HepG2 (cell line): ENCODE measurements around the gene FAM219B. TPM values are rescaled to one million over a fixed set of nuclear protein-coding genes. Genes with fewer than 3 reads are reported as not detected.

ENCODE experiments used
- ARID4A ChIP-seq: sonication (generic); formaldehyde crosslinking; IDR thresholded peaks from 2 replicates; pipeline ENCODE4 v1.5.0; 2020; ENCODE audit warnings: mild to moderate bottlenecking, missing genetic modification reagents, borderline replicate concordance
- CREB3 ChIP-seq: sonication (generic); formaldehyde crosslinking; IDR thresholded peaks from 2 replicates; pipeline ENCODE4 v1.5.0; 2020; ENCODE audit warnings: missing genetic modification reagents
- GABPB1 ChIP-seq: IDR thresholded peaks from 2 replicates; pipeline ENCODE4 v1.6.1; 2016; ENCODE audit warnings: mild to moderate bottlenecking, missing genetic modification reagents, moderate library complexity, missing compliant biosample characterization
- GATAD1 ChIP-seq: IDR thresholded peaks from 2 replicates; pipeline ENCODE4 v1.6.1; 2016; ENCODE audit warnings: missing genetic modification reagents, missing compliant biosample characterization
- IRF2 ChIP-seq: IDR thresholded peaks from 2 replicates; pipeline ENCODE4 v1.6.1; 2018; ENCODE audit warnings: missing genetic modification reagents, missing compliant biosample characterization
- KDM5A ChIP-seq: fragments of 200-600 bp; sonication (generic); IDR thresholded peaks from 2 replicates; pipeline ENCODE4 v1.7.0; 2018; ENCODE audit warnings: antibody characterized with exemption, mild to moderate bottlenecking, low read length, borderline replicate concordance
- MEIS1 ChIP-seq: sonication (generic); formaldehyde crosslinking; IDR thresholded peaks from 2 replicates; pipeline ENCODE4 v1.9.0; 2021; ENCODE audit warnings: mild to moderate bottlenecking, missing genetic modification reagents, moderate library complexity, borderline replicate concordance
- MTA1 ChIP-seq: sonication (generic); formaldehyde crosslinking; IDR thresholded peaks from 2 replicates; pipeline ENCODE4 v1.4.0; 2020; ENCODE audit warnings: missing genetic modification reagents, mild to moderate bottlenecking, borderline replicate concordance
- MYPOP ChIP-seq: sonication (generic); formaldehyde crosslinking; IDR thresholded peaks from 2 replicates; pipeline ENCODE4 v1.8.1; 2023; ENCODE audit warnings: mild to moderate bottlenecking, moderate library complexity, missing genetic modification reagents
- PBX2 ChIP-seq: IDR thresholded peaks from 2 replicates; pipeline ENCODE4 v1.6.1; 2016; ENCODE audit warnings: control low read depth
- POGK ChIP-seq: sonication (generic); formaldehyde crosslinking; conservative IDR thresholded peaks from 2 replicates; pipeline ENCODE4 v1.8.0; 2022; ENCODE audit warnings: mild to moderate bottlenecking, moderate library complexity, missing genetic modification reagents
- POGZ ChIP-seq: sonication (generic); formaldehyde crosslinking; IDR thresholded peaks from 2 replicates; pipeline ENCODE4 v1.4.0; 2020; ENCODE audit warnings: mild to moderate bottlenecking, missing genetic modification reagents
- ZNF556 ChIP-seq: sonication (generic); formaldehyde crosslinking; IDR thresholded peaks from 2 replicates; pipeline ENCODE4 v1.4.0; 2020; ENCODE audit warnings: mild to moderate bottlenecking, missing genetic modification reagents, borderline replicate concordance
- ZNF710 ChIP-seq: sonication (generic); formaldehyde crosslinking; IDR thresholded peaks from 2 replicates; pipeline ENCODE4 v1.5.0; 2020; ENCODE audit warnings: mild to moderate bottlenecking, missing genetic modification reagents, borderline replicate concordance
- ZNF761 ChIP-seq: sonication (generic); formaldehyde crosslinking; conservative IDR thresholded peaks from 2 replicates; pipeline ENCODE4 v1.4.0; 2020; ENCODE audit warnings: mild to moderate bottlenecking, missing genetic modification reagents
- ZNF850 ChIP-seq: sonication (generic); formaldehyde crosslinking; conservative IDR thresholded peaks from 2 replicates; pipeline ENCODE4 v1.9.0; 2021; ENCODE audit warnings: mild to moderate bottlenecking, missing genetic modification reagents
- polyA plus RNA-seq, 8 experiments: library from polyadenylated mRNA; depleted of rRNA in 3 of 8; stranded (reverse) in 7 of 8; unstranded in 1 of 8; fragments of >200 nt; fragmentation: Illumina TruSeq in 4 of 8; extraction: Trizol in 4 of 8; gene quantifications; 2 replicates each; pipeline versions ENCODE4 v1.2.1 to v1.2.3, GENCODE V29; 2011 to 2016; ENCODE audit warnings: low read depth in 4 of 8, missing spikeins in 1 of 8, mixed read lengths in 1 of 8; ENCODE audit not compliant: insufficient read depth in 1 of 8
- total RNA-seq, 5 experiments: library from RNA; depleted of rRNA; stranded (reverse); fragments of >200 nt; fragmentation: Illumina TruSeq; extraction: Trizol; gene quantifications; 2 replicates each; pipeline ENCODE4 v1.2.3, GENCODE V29; 2016; ENCODE audit warnings: low read depth in 1 of 5

Gene FAM219B
- total and polyA plus RNA-seq, 2 of the 13 experiments (the other 11 are each of a cell fraction or from before 2014, with no cell fraction given), result 36.6 to 50.2 TPM

GRCh38 chr15:74906450-74907162 lies at the start of gene FAM219B (continued):
- 0 out of 2 replicates have a peak, but pooled peaks have one; percentile 51 for TF ChIP-seq ZNF761 (CRISPR knock-in tag)
- no peak for TF ChIP-seq ZNF850 (CRISPR knock-in tag)
- TF ChIP-seq PBX2, result no peak
- peak; percentile 57 for TF ChIP-seq IRF2 (CRISPR knock-in tag)
- TF ChIP-seq MEIS1, result peak; percentile 22; the same call in 1 of the 2 replicates
- 0 out of 2 replicates have a peak, but pooled peaks have one; percentile 55 for TF ChIP-seq MYPOP (CRISPR knock-in tag)
- TF ChIP-seq GATAD1 (CRISPR knock-in tag), result peak; percentile 51
- peak; percentile 78 for TF ChIP-seq ARID4A (CRISPR knock-in tag)
- peak; percentile 63 for TF ChIP-seq POGK
- TF ChIP-seq KDM5A, result peak; percentile 68; the same call in 1 of the 2 replicates
- TF ChIP-seq MTA1 (CRISPR knock-in tag), result no peak
- 0 out of 2 replicates have a peak, but pooled peaks have one; percentile 18 for TF ChIP-seq CREB3 (CRISPR knock-in tag)
- TF ChIP-seq POGZ (CRISPR knock-in tag), result peak; percentile 46; the same call in 1 of the 2 replicates
- TF ChIP-seq ZNF556 (CRISPR knock-in tag), result 0 out of 2 replicates have a peak, but pooled peaks have one; percentile 11
- TF ChIP-seq GABPB1 (CRISPR knock-in tag), result peak; percentile 67; the same call in 1 of the 2 replicates
- 0 out of 2 replicates have a peak, but pooled peaks have one; percentile 42 for TF ChIP-seq ZNF710 (CRISPR knock-in tag)
